GM23248 (cell line): ENCODE results near the gene AGRN.

Experiments used
- EZH2 ChIP-seq: fragments of 200-600 bp; sonication (generic); IDR thresholded peaks from 2 replicates; pipeline ENCODE4 v1.6.1; 2018; ENCODE audit warnings: antibody characterized with exemption, mild to moderate bottlenecking; ENCODE audit not compliant: insufficient read depth, poor library complexity, severe bottlenecking
- EZH2phosphoT487 ChIP-seq: fragments of 200-600 bp; sonication (generic); IDR thresholded peaks from 2 replicates; pipeline ENCODE4 v1.6.1; 2018; ENCODE audit warnings: antibody characterized with exemption, moderate library complexity, mild to moderate bottlenecking, low read depth; ENCODE audit not compliant: insufficient read depth

GRCh38 chr1:1061682-1062345 is 41.9 kb downstream of the AGRN start:
- TF ChIP-seq EZH2 (no peak), EZH2phosphoT487 (no peak)
